Activated CD8-positive, alpha-beta memory T cell treated with anti-CD3 and anti-CD28 coated beads, Interleukin-2, amount 50 U/mL, for 1 hour (primary cell): Measurements from ENCODE around the gene CYB561D2.
"Not testable (repeated sequence)": the region's sequence is repeated elsewhere in the genome, so short reads cannot be mapped to it uniquely, and the experiment has no call there.

ENCODE experiments used
- DNase-seq: peaks from one replicate; pipeline ENCODE4 v3.0.0-alpha.2; 2020; ENCODE audit errors: extremely low read depth

Gene CYB561D2, protein sequence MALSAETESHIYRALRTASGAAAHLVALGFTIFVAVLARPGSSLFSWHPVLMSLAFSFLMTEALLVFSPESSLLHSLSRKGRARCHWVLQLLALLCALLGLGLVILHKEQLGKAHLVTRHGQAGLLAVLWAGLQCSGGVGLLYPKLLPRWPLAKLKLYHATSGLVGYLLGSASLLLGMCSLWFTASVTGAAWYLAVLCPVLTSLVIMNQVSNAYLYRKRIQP

DNA sequence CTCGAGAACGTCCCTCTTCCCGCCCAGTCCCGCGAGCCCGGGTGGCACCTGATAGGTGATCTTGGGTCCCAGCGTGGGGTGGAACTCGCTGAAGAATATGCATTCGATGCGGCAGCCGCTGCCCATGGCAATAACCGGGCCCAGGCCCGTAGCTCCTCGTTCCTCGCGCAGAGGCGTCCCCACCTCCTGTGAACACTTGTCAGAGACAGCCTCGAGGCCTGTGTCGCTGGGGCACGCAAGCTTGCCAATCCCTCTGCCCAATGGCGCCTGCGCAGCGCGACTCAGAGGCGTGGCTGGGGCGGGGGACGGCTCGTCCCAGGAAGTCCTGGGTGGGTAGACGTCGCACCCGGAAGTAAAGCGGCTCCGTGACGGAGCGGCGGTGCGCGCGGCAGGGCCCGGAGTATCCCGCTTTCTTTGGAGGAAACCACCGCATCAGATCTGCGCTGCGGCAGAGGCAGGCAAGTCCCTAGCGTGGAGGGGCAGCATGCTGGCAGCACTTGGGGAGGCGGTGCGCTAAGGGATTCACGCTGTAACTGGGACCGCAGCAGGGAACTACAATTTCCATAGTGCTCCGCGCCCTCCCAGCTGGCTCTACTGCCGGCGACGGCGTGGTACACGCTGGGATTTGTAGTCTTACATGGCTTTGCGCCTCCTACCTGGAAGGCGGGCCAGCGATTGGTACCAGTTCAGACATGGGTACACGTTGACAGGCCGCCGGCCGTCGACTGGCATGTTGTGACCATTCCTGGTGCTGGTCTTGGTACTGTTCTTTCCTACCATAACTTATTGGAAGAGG is at the start of gene CYB561D2, which contains the start of gene NPRL2:
CYB561D2 (plus strand) TSS at position 336 of the 796 bp plus-strand sequence. CDS start 572 bp downstream, outside the sequence.
NPRL2 (minus strand) TSS at position 249 of the 796 bp plus-strand sequence; CDS start at position 126, 123 bp downstream.
- peak; percentile 87 for DNase-seq

DNA sequence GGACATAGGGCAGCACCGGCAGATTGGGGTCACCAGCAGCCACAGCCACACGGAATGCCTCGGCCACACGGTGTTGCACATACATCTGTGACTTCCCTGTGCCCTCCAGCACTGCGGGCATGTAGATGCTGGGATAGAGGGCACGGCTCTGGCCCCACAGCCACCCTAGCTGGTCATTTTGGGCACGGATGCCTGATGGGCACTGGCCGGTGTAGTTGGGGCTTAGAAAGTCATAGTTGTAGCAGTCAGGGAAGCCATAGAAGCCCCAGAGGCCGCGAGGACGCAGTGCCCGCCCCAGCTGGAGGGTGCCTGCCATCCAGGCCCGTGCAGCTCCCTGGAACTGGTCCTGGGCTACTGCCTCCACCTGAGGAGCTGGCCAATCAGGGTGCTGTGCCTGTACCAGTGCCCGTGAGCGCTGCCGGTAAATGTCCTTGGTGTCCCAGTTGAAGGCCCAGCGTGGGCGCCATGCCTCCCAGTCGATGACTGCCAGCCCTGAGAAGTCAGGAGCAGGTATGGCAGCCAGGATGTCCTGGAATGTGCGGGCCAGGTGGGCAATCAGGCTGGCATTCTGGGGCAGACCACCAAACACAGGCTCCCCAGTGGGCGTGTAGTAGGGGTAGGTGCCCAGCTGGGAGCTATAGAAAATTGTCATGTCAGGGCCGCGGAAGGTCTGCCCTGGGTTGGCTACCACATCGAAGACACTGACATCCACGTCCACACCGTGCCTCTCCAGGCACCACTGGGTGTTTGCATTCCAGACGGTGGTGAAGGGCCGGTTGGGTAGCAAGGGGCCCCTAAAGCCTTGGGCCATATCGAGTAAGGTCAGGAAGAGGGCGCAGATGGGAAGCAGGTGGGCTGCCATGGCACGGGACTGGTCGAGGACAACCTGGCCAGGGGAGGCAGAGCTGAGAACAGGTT is 48.3 kb upstream of the CYB561D2 start:
- DNase-seq = no peak

DNA sequence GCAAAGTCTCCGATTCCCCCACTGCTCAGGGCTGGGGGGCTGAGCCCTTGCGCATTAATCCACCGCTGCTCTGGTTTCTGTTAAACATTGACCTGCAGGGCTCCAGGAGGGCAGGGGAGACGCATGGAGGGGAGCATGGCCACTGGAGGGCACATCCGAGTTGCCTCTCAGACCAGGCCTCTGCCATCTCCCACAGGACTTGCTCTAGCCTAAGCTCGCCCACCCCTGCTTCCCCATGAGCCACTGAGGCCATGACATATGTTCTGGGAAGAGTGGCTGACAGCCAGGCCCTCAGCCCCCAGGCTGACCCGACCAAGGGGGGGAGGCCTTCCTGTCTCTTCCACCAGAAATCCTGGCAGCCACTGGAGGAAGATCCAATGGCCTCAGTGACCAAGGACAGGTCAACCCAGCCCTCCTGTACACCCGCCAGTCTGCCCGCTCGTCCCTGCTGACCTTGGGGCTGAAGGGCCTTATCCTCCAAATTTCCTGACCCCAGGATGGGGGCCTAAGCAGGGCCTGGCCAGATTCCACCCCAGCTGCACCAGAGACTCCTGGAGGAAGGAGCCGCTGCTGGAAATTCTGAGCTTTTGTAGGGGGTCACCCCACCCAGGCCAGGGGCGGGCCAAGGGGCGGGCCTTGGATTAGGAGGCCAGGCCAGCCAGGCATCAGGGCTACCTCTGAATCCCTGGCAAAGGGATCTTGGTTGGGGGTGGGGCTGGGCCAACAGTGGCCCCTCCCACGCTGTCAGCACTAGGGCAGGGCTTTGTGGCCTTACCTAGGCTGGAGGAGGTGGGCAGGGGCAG is 47.4 kb upstream of the CYB561D2 start, which contains the start of gene HYAL1:
HYAL1 (minus strand) TSS at position 562 of the 803 bp plus-strand sequence. CDS start 618 bp downstream, outside the sequence.
- no peak for DNase-seq

DNA sequence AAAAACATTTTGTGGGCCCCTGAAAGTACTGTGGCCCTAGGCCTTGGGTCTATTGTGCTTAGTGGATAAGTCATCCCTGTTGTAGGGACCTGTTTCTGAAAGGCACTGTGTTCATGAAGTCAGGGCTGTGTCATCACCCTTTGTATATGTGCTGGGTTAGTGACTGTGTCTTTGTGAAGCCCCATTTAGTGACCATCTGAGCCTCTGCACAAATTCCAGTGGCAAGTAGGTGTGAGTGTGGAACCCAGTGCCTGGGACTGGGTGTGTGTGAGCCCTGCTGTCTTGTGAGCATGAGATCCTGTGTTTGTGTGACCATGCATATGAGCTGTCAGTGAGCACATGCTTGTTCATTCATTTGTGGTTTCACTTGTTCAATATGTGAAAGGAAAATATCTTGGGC is 46.1 kb upstream of the CYB561D2 start:
- no peak for DNase-seq

DNA sequence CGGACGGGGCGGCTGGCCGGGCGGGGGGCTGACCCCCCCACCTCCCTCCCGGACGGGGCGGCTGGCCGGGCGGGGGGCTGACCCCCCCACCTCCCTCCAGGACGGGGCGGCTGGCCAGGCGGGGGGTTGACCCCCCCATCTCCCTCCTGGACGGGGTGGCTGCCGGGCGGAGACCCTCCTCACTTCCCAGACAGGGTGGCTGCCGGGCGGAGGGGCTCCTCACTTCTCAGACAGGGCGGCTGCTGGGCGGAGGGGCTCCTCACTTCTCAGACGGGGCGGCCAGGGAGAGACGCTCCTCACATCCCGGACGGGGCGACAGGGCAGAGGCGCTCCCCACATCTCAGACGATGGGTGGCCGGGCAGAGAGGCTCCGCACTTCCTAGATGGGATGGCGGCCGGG is 38.6 kb upstream of the CYB561D2 start:
- not testable (repeated sequence) for DNase-seq

DNA sequence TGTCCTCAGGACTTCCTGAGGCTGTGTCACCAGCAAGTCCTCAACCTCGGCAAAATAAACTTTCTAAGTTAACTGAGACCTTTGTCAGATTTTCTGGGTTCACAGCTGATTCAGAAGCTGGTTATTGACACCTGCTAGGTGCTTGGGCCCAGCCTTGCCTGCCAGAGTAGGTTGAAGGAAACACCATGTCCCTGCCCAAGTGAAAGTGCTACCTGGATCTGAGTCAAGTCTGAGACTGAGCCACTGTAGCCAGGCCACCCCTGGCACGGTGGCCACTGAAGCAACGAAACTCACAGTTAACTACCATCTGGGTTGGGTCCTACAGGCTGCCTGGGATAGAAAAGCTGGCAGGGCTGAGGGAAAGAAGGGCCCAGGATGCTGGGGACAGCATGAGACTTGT is 36.3 kb upstream of the CYB561D2 start:
- DNase-seq = no peak

DNA sequence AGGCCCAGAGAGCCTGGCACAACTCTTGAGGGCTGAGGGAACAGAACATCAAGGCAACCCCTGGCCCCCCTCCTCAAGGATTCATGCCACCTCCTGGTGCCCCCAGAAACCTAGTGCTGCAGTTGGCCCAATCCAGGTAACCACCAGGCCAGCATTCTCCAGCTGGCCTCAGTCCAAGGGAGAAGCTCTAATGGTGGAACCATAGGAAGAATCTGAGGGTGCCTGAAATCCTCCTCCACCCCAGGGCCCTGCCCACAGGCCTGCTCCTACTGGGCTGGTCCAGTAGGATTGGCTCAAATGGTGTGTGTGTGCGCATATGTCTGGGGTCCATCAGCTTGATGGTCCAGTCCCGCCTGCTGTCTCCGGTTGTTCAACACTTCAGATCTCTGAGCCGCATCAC is 35.8 kb upstream of the CYB561D2 start:
- no peak for DNase-seq

DNA sequence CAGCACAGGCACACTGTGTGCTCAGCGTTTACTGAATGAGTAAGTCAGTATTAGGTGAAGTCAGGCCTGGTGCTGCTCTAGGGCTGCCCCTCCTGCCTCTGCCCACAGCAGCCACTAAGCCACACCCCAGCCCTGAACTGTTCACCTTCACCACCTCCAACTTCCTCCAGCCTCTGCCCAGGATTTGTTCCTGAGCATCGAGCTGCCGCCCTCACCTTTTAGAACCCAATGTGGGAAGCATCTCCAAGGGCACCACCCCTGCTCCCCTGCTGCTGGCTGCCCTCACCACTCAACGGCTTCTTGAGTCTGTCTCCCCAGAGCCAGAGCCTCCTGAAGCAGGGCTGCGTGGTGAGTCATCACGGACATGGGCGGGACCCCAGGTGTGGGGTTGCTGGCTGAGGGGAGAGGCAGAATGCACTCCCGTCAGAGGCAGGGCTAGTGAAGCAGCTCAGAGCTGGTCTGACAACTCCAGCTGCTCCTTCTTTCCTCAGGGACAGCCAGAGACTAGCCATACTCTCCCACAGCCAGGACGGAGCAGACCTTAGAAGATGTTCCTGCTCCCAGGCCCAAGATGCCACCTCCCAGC is 33.9 kb upstream of the CYB561D2 start:
- no peak for DNase-seq

DNA sequence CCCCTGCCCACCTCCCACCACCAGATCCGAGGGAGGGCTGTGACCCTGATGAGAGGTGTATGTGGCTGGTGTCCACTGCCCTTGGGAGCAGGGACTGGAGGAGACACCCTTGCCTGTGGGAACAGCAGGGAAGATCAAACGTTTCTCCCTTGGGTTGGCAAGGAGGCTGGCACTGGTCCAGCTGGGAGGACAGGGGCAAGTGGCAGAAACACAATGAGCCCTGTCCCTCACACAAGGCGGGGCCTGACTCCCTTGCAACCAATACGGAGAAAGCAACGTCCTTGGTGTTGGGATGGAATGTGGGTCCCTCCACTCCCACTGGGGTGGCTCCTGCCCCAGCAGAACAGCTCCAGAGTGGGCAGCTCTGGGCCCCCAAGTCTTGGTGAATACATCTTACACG is 33.4 kb upstream of the CYB561D2 start:
- no peak for DNase-seq

DNA sequence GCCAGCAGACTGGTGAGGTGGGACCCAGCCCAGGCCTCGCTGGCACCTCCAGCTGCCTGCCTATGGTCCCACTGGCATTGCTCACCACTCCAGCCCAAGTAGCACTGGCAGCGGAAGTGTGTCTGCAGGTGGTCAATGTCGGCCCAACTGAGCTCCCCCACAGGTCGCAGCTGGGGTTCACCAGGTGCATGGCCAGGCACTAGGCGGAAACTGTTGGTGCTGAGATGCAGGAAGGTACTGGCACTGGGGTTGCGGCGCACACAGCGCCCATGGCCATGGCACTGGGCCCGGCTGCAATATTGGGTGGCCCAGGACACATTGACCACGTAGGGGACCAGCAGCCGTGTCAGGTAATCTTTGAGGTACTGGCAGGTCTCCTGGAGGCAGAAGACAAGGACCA is 32.5 kb upstream of the CYB561D2 start:
- no peak for DNase-seq

DNA sequence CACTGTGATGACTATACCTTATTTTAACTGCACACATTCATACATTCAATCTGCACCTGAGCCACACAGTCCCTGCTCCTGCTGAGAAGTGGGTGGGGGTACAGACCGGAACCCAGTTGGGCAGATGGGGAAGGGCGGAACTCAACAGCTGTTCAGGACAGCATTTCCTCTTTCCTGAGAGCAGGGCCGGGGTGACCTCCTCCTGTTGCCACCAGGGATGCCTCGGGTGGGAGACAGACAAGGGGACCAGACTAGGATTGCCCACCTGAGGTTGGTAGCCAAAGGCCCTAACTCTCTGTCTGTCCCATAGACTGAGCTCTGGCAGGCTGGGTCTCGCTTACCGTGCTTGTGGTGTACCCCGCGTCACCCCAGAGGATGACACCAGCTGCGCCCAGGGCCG is 32.0 kb upstream of the CYB561D2 start:
- no peak for DNase-seq

DNA sequence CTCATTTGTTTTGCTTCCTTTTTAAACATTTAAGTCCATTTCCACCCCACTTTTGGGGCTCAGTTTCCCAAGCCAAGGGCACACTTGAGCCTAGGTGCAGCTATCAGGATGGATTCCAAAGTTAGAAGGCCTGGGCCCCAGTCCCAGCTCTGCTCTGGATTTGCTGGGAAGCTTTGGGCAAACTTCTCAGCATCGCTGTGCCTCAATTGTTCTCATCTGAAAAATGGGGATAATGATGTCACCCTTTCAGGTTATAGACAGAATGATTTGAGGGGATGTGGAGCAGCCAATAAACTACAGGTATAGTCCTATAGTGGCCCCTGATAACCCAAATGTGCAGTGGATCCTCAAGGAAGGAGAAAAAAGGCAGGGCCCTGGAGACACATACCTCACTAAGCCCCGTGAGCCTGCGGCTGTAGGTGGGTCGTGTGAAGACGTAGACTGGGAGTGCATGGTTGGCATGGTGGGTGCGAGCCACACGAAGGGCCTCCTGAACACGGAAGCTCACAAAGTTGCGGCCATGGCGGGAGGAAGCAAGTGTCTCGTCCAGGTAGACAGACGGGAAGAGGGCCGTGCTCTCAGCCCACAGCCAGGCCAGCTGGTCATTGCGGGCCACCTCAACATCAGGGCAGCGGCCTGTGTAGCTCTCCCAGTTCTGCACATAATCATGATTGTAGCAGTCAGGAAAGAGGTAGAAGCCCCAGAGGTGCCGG is 31.3 kb upstream of the CYB561D2 start:
- DNase-seq = no peak

DNA sequence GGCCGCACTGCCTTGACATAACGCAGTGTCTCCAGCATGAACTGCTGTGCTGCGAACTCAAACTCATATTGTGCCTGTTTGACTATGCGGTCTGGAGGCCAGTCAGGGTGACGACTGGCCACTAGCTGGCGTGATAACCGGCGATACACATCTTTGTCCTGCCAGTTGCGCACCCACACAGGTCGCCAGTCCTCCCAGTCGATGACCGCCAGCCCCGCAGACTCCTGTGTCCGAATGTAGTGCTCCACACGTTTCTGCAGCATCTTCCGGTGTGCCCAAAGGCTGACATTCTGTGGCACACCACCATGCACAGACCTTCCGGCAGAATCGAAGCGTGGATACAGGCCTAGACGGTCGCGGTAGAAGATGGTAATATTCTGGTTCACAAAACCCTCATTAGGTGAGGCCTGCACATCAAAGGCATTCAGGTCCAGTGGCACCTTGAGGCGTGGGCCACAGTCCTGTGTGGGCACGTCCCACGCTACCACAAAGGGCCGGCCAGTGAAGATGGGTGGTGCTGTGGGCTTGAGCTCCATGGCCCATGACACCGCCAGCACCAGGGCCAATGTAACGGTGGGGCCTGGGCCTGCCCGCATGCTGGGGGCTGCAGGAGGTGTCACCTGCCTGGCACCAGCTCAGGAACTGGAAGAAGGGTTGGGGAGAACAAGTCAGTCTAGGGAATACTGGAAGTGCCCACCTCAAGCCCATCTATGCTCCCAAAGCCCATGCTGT is 30.6 kb upstream of the CYB561D2 start:
- no peak for DNase-seq

DNA sequence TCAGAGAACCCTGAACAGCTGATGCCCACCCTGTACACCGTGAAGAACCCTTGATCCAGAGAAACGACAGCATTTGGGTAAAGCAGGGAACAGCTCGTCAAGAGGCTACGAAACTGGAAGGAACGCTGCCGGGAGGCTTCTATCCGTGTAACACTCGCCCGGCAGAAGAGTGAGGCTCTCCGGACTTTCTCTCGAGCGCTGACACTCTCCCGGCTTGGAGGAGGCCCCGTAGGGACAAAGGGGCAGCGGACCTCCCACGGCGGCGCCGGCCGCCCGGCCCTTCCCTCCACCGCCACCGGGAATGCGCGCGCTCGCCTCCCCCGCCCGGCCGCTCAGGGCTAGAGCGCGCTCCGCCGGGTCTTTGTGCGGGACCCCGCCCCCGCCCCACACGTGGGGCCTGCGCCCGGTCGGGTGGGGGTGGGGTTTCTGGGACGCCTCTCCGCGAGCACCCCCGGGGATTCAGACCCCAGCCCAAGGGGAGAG is 29.8 kb upstream of the CYB561D2 start:
- DNase-seq = no peak

DNA sequence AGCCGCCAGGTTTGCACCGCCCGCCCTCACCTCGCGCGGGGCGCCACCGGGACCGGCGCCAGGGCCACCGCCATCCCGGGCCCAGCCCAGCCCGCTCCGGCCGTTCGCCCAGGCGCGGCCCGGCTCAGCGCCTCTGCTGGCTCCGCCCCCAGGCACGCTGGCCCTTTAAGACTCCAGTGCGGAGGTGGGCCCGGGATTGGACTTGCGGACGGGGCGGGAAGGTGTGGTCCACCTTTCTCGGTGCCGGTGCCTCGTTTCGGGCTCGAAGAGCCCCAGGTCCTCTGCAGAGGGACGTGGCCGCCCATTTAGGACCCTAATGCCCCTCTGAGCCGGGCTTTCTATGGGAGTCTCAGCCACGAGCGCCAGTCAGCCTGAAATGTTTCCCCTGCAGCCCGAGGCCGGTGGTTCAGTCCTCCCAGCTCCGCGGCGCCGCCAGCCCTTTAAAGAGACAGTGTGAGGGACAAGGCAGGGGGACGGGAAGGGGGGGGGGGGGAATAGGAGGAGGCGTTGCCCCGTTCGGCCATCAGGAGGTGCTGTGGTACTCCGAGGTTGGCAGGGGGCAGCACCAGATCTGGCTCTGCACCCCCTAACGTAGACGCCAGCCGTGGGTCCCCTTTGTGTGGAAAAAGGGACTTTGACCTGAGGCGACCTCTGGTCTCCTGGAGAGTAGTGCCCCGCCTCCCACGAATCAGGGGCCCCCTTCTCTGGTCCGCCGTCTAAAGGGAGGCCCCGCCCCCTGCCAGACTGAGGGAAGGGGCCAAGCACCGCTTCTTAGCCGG is 29.1 kb upstream of the CYB561D2 start:
- no peak for DNase-seq

DNA sequence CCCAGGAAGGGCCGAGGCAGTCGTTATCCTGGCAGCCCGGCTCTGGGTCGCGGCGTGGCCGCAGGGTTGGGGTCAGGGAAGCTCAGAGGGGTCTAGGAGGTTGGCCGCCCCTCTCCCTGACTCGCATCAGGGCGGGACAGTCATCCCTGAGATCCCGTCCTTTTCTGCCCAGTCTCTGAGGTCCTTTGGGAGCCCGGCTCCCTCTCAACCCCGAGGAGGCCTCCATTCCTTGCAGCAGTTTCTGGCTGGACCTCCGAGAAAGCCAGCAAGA is 28.6 kb upstream of the CYB561D2 start:
- no peak for DNase-seq

DNA sequence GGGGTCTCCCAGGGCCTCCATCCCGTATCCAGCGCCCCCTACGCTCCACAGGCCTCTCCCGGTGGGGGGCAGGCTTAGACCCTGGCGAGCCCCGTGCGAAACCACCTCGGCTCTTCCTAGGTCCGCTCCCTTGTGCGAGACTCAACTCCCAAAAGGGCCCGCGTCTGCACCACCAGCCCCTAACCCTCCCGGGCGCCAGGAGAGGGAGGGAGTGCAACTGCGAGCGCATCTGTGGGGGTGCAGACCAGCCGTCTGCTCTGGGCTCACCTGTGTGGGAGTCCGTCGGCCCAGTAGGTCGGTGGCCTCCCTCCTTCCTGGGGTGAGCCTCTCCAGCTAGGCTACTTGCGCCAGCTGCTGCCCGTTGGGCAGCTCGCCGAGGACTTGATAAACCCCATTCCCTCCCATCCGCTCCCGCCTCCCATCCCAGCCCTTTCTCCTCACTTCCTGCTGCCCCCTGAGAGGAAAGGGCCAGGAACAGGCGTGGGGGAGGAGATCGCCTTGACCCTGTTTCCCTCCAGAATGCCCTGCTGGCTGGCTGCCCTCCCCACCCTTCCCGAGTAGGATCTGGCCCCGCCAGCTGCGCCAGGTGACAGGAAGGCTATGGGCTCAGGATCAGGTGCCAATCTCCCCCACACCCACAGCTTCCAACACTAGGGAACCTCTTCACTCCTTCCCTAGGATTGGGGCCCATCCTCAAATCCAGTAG is 28.1 kb upstream of the CYB561D2 start, which contains the start of gene HYAL2:
HYAL2 (minus strand) TSS at position 360 of the 706 bp plus-strand sequence. CDS start 2,256 bp downstream, outside the sequence.
- no peak for DNase-seq

DNA sequence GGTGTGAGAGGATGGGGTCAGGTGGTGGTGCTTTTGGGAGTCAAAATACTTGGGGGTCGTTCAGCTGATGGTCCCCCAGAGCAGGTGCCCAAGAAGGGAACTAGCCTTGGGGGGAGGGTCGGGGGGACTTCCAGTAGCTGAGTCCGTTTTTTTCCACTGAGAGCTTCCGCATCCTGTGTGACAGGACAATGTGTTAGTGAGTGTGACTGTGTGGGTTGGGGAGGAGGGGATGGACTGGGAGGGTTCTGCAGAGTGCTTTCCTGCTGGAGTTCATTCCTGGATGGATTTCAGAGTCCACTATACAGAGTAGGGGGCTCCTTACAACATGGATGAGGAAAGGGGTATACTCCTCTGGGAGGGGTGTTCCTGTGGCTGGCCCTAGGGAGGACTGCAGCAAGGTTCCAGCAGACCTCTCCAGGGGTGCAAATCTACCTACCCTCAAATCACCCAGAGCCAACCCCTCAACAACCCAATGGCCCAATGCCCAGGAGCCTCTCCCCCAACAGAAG is 27.5 kb upstream of the CYB561D2 start:
- no peak for DNase-seq
